HepG2 (cell line): Measurements from ENCODE around the gene BPHL. TPM values are rescaled to one million over a fixed set of nuclear protein-coding genes. Genes with fewer than 3 reads are reported as not detected.
"Not testable (repeated sequence)": the region's sequence is repeated elsewhere in the genome, so short reads cannot be mapped to it uniquely, and the experiment has no call there.

Source experiments
- ATAC-seq: fragments of 200-7000 bp; cut with Tn5 transposase; 3 replicates; pipeline ENCODE4 v1.9.1; 2020; ENCODE audit warnings: mild to moderate bottlenecking, moderate library complexity
- BruUV-seq: library from RNA; stranded (reverse); fragments of 400-500 nt; replicated peaks from 2 replicates; lab custom pipeline; 2021; lab: Mats Ljungman, UMichigan
- CTCF ChIA-PET: fragments of 300-600 bp; formaldehyde crosslinking; extraction: SDS; loops from one replicate; lab custom pipeline; 2021; ENCODE audit warnings: low total read pairs, inconsistent platforms, low intra/inter-chr PET ratio; lab: Yijun Ruan, JAX
- POLR2A ChIA-PET: fragments of 350-600 bp; sonication (Branson Sonifier 250); formaldehyde crosslinking; loops from one replicate; lab custom pipeline; 2020; ENCODE audit warnings: antibody characterized with exemption, inconsistent platforms; lab: Yijun Ruan, JAX
- DNase-seq: peaks from one replicate; pipeline ENCODE4 v3.0.0-alpha.2; 2015; ENCODE audit warnings: low spot score
- FAIRE-seq: peaks from 3 replicates; lab custom pipeline; 2011; peaks lifted over from hg19 to GRCh38; lab: Jason Lieb, UNC
- H2AFZ ChIP-seq: one replicate; pipeline ENCODE4 v1.6.1; 2011; ENCODE audit warnings: low read length, inconsistent platforms
- H3K27ac ChIP-seq: fragments of 300-600 bp; 3 replicates; pipeline ENCODE4 v1.8.0; 2011; ENCODE audit warnings: mixed run types, mild to moderate bottlenecking, mixed read lengths, low read length, inconsistent platforms; ENCODE audit not compliant: insufficient read depth; ENCODE audit errors: extremely low read length
- H3K27me3 ChIP-seq, 2 experiments: fragments of 200-600 bp in 1 of 2; 2 replicates in 1 of 2; 3 replicates in 1 of 2; pipeline versions ENCODE4 v1.6.0 to v1.8.0; 2011; ENCODE audit warnings: low read length in 2 of 2, mild to moderate bottlenecking in 2 of 2, moderate library complexity in 2 of 2, inconsistent platforms in 1 of 2; ENCODE audit not compliant: insufficient read depth in 2 of 2, control insufficient read depth in 1 of 2
- H3K36me3 ChIP-seq, 2 experiments: fragments of 200-600 bp in 1 of 2; replicated peaks in 1 of 2; 2 replicates in 1 of 2; 3 replicates in 1 of 2; pipeline versions ENCODE4 v1.5.1 to v1.8.0; 2011; ENCODE audit warnings: low read length in 2 of 2, inconsistent platforms in 1 of 2; ENCODE audit not compliant: insufficient read depth in 2 of 2, control insufficient read depth in 1 of 2
- H3K4me1 ChIP-seq: 2 replicates; pipeline ENCODE4 v1.5.1; 2012; ENCODE audit warnings: low read length, inconsistent platforms; ENCODE audit not compliant: insufficient read depth
- H3K4me2 ChIP-seq: 2 replicates; pipeline ENCODE4 v1.6.0; 2011; ENCODE audit warnings: low read depth, low read length, inconsistent platforms
- H3K4me3 ChIP-seq, 3 experiments: fragments of 200-600 bp in 1 of 3; sonication (generic), shearing (Covaris generic) in 1 of 3; replicated peaks in 1 of 3; 2 replicates each; pipeline ENCODE4 v1.5.1; 2011 to 2016; ENCODE audit warnings: low read length in 3 of 3, inconsistent platforms in 2 of 3, low read depth in 2 of 3, mild to moderate bottlenecking in 2 of 3, control low read depth in 1 of 3, mixed read lengths in 1 of 3; ENCODE audit not compliant: insufficient read depth in 1 of 3
- H3K79me2 ChIP-seq: one replicate; pipeline ENCODE4 v1.6.1; 2011; ENCODE audit warnings: low read length, inconsistent platforms; ENCODE audit not compliant: insufficient read depth
- H3K9ac ChIP-seq: 2 replicates; pipeline ENCODE4 v1.6.0; 2011; ENCODE audit warnings: mild to moderate bottlenecking, low read depth, low read length, inconsistent platforms; ENCODE audit not compliant: insufficient read depth
- H3K9me3 ChIP-seq: 2 replicates; pipeline ENCODE4 v1.5.1; 2012; ENCODE audit warnings: mild to moderate bottlenecking, low read length
- H4K20me1 ChIP-seq: 2 replicates; pipeline ENCODE4 v1.6.0; 2011; ENCODE audit warnings: inconsistent platforms, mild to moderate bottlenecking, low read length, moderate library complexity; ENCODE audit not compliant: insufficient read depth
- ARID2 ChIP-seq: sonication (generic); formaldehyde crosslinking; IDR thresholded peaks from 2 replicates; pipeline ENCODE4 v1.8.1; 2022; ENCODE audit warnings: mild to moderate bottlenecking, missing genetic modification reagents, borderline replicate concordance
- E2F2 ChIP-seq: sonication (generic); formaldehyde crosslinking; IDR thresholded peaks from 2 replicates; pipeline ENCODE4 v1.4.0; 2020; ENCODE audit warnings: missing genetic modification reagents, borderline replicate concordance
- EED ChIP-seq: sonication (generic); formaldehyde crosslinking; IDR thresholded peaks from 2 replicates; pipeline ENCODE4 v1.5.0; 2020; ENCODE audit warnings: mild to moderate bottlenecking, missing genetic modification reagents
- MXD1 ChIP-seq: sonication (generic); formaldehyde crosslinking; IDR thresholded peaks from 2 replicates; pipeline ENCODE4 v1.4.0; 2020; ENCODE audit warnings: mild to moderate bottlenecking, missing genetic modification reagents
- RBFOX2 ChIP-seq: fragments of 200-400 bp; formaldehyde crosslinking; IDR thresholded peaks from 2 replicates; pipeline ENCODE4 v1.6.1; 2017; ENCODE audit warnings: low read depth, mild to moderate bottlenecking, low read length
- SOX6 ChIP-seq, 2 experiments: fragments of 450-650 bp in 1 of 2; sonication (generic) in 1 of 2; formaldehyde crosslinking in 1 of 2; IDR thresholded peaks; 2 replicates each; pipeline versions ENCODE4 v1.4.0 to v1.6.1; 2017 to 2020; ENCODE audit warnings: antibody characterized with exemption in 1 of 2, mild to moderate bottlenecking in 1 of 2, missing genetic modification reagents in 1 of 2
- ZNF460 ChIP-seq: sonication (generic); formaldehyde crosslinking; IDR thresholded peaks from 2 replicates; pipeline ENCODE4 v1.5.1; 2020; ENCODE audit warnings: missing genetic modification reagents, mild to moderate bottlenecking, borderline replicate concordance
- ZNF530 ChIP-seq: sonication (generic); formaldehyde crosslinking; IDR thresholded peaks from 2 replicates; pipeline ENCODE4 v1.5.0; 2020; ENCODE audit warnings: low read depth, mild to moderate bottlenecking, missing genetic modification reagents
- ZXDC ChIP-seq: sonication (generic); formaldehyde crosslinking; IDR thresholded peaks from 2 replicates; pipeline ENCODE4 v1.5.0; 2020; ENCODE audit warnings: mild to moderate bottlenecking, missing genetic modification reagents
- WGBS: methylation state at CpG from one replicate; pipeline ENCODE4 v1.1.6; 2017; ENCODE audit warnings: low lambda C conversion rate; 5-methylcytosine and 5-hydroxymethylcytosine counted together
- in situ Hi-C: cut with HindIII; loops from 2 replicates; pipeline ENCODE4 v1.10.0; 2017; ENCODE audit warnings: low pct_unique_long_range_greater_than_20kb; ENCODE audit not compliant: extremely low pct_ligation_motif_present
- intact Hi-C: fragments of 100-400 bp; cut with micrococcal nuclease; formaldehyde crosslinking; loops from one replicate; pipeline ENCODE4 v1.10.0; 2022; ENCODE audit not compliant: unreplicated experiment
- polyA plus RNA-seq, 8 experiments: library from polyadenylated mRNA; depleted of rRNA in 3 of 8; stranded (reverse) in 7 of 8; unstranded in 1 of 8; fragments of >200 nt; fragmentation: Illumina TruSeq in 4 of 8; extraction: Trizol in 4 of 8; gene quantifications; 2 replicates each; pipeline versions ENCODE4 v1.2.1 to v1.2.3, GENCODE V29; 2011 to 2016; ENCODE audit warnings: low read depth in 4 of 8, missing spikeins in 1 of 8, mixed read lengths in 1 of 8; ENCODE audit not compliant: insufficient read depth in 1 of 8
- total RNA-seq, 5 experiments: library from RNA; depleted of rRNA; stranded (reverse); fragments of >200 nt; fragmentation: Illumina TruSeq; extraction: Trizol; gene quantifications; 2 replicates each; pipeline ENCODE4 v1.2.3, GENCODE V29; 2016; ENCODE audit warnings: low read depth in 1 of 5

Gene BPHL
- total and polyA plus RNA-seq, 2 of the 13 experiments (the other 11 are each of a cell fraction or from before 2014, with no cell fraction given), result 37.8 to 39.5 TPM

- in situ Hi-C loops, H3K79me2 ChIP-seq, BruUV-seq, H3K27me3 ChIP-seq, intact Hi-C loops, H3K9me3 ChIP-seq, H2AFZ ChIP-seq, ATAC-seq, H3K4me3 ChIP-seq, H3K9ac ChIP-seq, CTCF ChIA-PET, H4K20me1 ChIP-seq, H3K27ac ChIP-seq, FAIRE-seq, H3K4me2 ChIP-seq, DNase-seq: not testable (repeated sequence)
- TF ChIP-seq E2F2 (CRISPR knock-in tag), result 0 out of 2 replicates have a peak, but pooled peaks have one; percentile 41
- Histone ChIP-seq H3K4me1 (peaks cover 34% of the 10 kb centered on the region), H3K36me3 (peaks cover 4 to 19% of the 10 kb centered on the region in 2 experiments; a peak in 4 of 5 replicates)
- POLR2A ChIA-PET, result interaction anchor here (1.2 kb wide), 1 partner anchor 16 kb away, joined by 4 read pairs; no protein-coding TSS in a partner anchor
- 92% methylated on average over 5 of the region's 6 CpGs for WGBS
Observed at GRCh38 chr6:3155416-3155815, 36.9 kb downstream of the BPHL start.

- H3K27me3 ChIP-seq; H2AFZ ChIP-seq; H3K9me3 ChIP-seq; H4K20me1 ChIP-seq; H3K79me2 ChIP-seq; DNase-seq; in situ Hi-C loops; TF ChIP-seq SOX6 (IDR thresholded peaks at IDR 0.05): not testable (repeated sequence)
- H3K4me3 ChIP-seq, result peak overlapping the region; percentile 63 to 91 (median 70)
- ChIA-PET POLR2A (interaction anchor here (0.6 to 3.6 kb wide), 19 partner anchors 9 to 641 kb away, joined by 3 to 23 read pairs (median 4); partner anchors contain the start of gene BPHL), CTCF (interaction anchor here (1.9 kb wide), 1 partner anchor 30 kb away, joined by 12 read pairs; no protein-coding TSS in a partner anchor)
- peaks cover 39% of the 10 kb centered on the region for H3K4me1 ChIP-seq
- TSS peak; percentile 62 for BruUV-seq
- peak overlapping the region; percentile 94 for H3K4me2 ChIP-seq
- peaks cover 4 to 18% of the 10 kb centered on the region in 2 experiments; a peak in 4 of 5 replicates for H3K36me3 ChIP-seq
- peak overlapping the region; percentile 83 for H3K9ac ChIP-seq
- peak; percentile 31 for ATAC-seq
- intact Hi-C loops, result loop anchor here (2.0 kb wide), 1 partner anchor 18 kb away; no protein-coding TSS in a partner anchor
- WGBS, result 20% methylated on average over 17 of the region's 32 CpGs
- peak; percentile 56 for FAIRE-seq
- peak overlapping the region; percentile 26 for H3K27ac ChIP-seq
- TF ChIP-seq SOX6 (CRISPR knock-in tag; IDR thresholded peaks at IDR 0.05) (peak; percentile 33; the same call in 1 of the 2 replicates), ARID2 (CRISPR knock-in tag) (peak; percentile 78; the same call in 1 of the 2 replicates), MXD1 (0 out of 2 replicates have a peak, but pooled peaks have one; percentile 52), ZXDC (CRISPR knock-in tag) (0 out of 2 replicates have a peak, but pooled peaks have one; percentile 15), EED (CRISPR knock-in tag) (0 out of 2 replicates have a peak, but pooled peaks have one; percentile 38), RBFOX2 (peak; percentile 53; the same call in 1 of the 2 replicates), ZNF460 (peak; percentile 56), ZNF530 (CRISPR knock-in tag) (0 out of 2 replicates have a peak, but pooled peaks have one; percentile 44)
Observed at GRCh38 chr6:3156184-3157130, 37.9 kb downstream of the BPHL start.
